ENCODE measurements around the gene FMNL3.
"Not testable (repeated sequence)": the region's sequence is repeated elsewhere in the genome, so short reads cannot be mapped to it uniquely, and the experiment has no call there.

FMNL3 gene

GRCh38 chr12:49609875-49610154 lies 97.4 kb downstream of the FMNL3 start:
- DNase-seq (ENCODE audit: extremely low read depth in 1 of 2, low read depth in 1 of 2): no peak

- DNase-seq (ENCODE audit: extremely low read depth in 1 of 2, low read depth in 1 of 2): no peak
These were observed 97.9 kb downstream of the FMNL3 start for GRCh38 chr12:49609059-49609874.

- not testable (repeated sequence) for DNase-seq (ENCODE audit: extremely low read depth in 1 of 2, low read depth in 1 of 2)
These were observed 101.7 kb downstream of the FMNL3 start, which contains the start of gene FAM186B for GRCh38 chr12:49605539-49605938. FAM186B (minus strand) TSS chr12:49605639; CDS start chr12:49605477, 162 bp downstream.

- DNase-seq (ENCODE audit: extremely low read depth in 1 of 2, low read depth in 1 of 2): no peak
These were observed 102.3 kb downstream of the FMNL3 start for GRCh38 chr12:49604856-49605255.

GRCh38 chr12:49603721-49604120 lies 103.5 kb downstream of the FMNL3 start:
- no peak for DNase-seq (ENCODE audit: extremely low read depth in 1 of 2, low read depth in 1 of 2)

GRCh38 chr12:49599961-49600360 lies 107.2 kb downstream of the FMNL3 start:
- DNase-seq (ENCODE audit: extremely low read depth in 1 of 2, low read depth in 1 of 2): no peak

- DNase-seq (ENCODE audit: extremely low read depth in 1 of 2, low read depth in 1 of 2): no peak
These were observed 108.7 kb downstream of the FMNL3 start for GRCh38 chr12:49598527-49598926.

- DNase-seq (ENCODE audit: extremely low read depth in 1 of 2, low read depth in 1 of 2): no peak
These were observed 118.3 kb downstream of the FMNL3 start for GRCh38 chr12:49588721-49589516.

GRCh38 chr12:49588281-49588680 lies 118.9 kb downstream of the FMNL3 start:
- no peak for DNase-seq (ENCODE audit: extremely low read depth in 1 of 2, low read depth in 1 of 2)

GRCh38 chr12:49587174-49587908 lies 119.9 kb downstream of the FMNL3 start:
- DNase-seq (ENCODE audit: extremely low read depth in 1 of 2, low read depth in 1 of 2): no peak
